ENCODE data around the gene TRMT11.

- TF ChIP-seq POLR2AphosphoS5 (IDR thresholded peaks at IDR 0.05; ENCODE audit: low read depth, low read length) (no peak), TAF1 (IDR thresholded peaks at IDR 0.05; ENCODE audit: borderline replicate concordance, insufficient read depth, low read length) (no peak), SIN3A (IDR thresholded peaks at IDR 0.05; ENCODE audit: borderline replicate concordance, insufficient read depth, low read length) (no peak)
Measured at GRCh38 chr6:125981571-125982185, 4.7 kb upstream of the TRMT11 start.
